ENCODE measurements around the gene RAMP1. TPM values are rescaled to one million over a fixed set of nuclear protein-coding genes. Genes with fewer than 3 reads are reported as not detected.

RAMP1 gene
- total RNA-seq, 1 experiment from 2014 or later: not detected

GRCh38 chr2:237885931-237886684, 26.7 kb downstream of the RAMP1 start:
- in situ Hi-C loops (cut with HindIII; ENCODE audit: low pct_unique_long_range_greater_than_20kb, low sequenced_read_pairs): no loop called here
- DNase-seq (ENCODE audit: low read depth): no peak

DNA sequence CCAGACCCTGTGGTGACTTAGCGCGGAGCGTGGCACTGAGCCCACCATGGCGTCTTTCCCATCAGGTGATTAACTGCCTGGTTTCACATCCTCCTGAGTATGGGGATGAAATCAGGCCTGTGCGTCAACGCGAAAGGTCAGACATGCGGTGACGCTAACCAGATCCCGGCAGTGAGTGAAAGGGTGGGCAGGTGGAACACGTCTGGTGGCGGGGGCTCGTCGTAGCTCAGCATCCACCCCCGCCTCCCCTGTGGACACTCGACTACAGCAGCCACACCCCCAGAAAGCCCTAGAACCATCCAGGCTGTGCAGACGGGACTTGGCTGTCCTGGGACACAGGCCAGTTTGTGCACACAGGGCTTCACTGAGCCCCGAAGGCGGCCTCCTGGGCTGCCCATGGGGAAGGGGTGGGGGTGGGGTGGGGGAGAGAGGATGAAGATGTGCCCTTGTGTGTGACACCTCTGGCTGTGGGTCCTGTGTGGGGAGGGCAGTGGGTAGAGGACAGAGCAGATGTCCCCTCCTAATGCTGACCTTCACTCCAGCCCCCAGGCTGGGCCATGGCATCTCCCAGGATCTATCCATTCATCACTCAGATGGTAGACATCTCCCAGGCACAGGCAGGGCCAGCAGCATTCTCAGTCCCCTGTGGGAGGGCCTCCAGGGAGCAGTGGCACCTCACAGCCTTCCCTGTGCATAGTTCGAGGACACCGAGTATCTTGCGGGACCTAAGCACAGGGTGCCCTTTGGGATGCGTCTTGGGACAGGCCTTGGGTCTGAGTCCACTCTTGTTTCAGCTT, 27.5 kb downstream of the RAMP1 start:
- DNase-seq (ENCODE audit: low read depth): no peak
- in situ Hi-C loops (cut with HindIII; ENCODE audit: low pct_unique_long_range_greater_than_20kb, low sequenced_read_pairs): no loop called here

DNA sequence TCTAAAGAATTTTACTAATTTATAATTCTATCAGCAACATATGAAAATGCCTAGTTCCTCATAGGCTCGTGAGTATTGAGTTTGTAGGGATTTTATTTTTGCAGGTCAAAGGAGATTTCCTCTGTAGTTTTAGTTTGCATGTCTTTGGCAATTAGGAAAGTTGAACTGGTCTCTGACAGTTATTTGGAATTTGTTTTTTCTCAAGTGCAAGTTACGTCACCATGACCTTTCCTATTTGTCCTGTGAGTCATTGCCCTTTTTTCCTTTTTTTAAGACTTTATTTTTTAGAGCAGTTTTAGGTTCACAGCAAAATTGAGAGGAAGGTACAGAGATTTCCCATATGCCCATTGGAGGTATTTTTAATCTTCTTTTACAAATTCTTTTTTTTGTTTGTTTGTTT, 29.0 kb downstream of the RAMP1 start:
- no peak for DNase-seq (ENCODE audit: low read depth)
- in situ Hi-C loops (cut with HindIII; ENCODE audit: low pct_unique_long_range_greater_than_20kb, low sequenced_read_pairs): no loop called here

- in situ Hi-C loops (cut with HindIII; ENCODE audit: low pct_unique_long_range_greater_than_20kb, low sequenced_read_pairs): no loop called here
- no peak for DNase-seq (ENCODE audit: low read depth)
These were observed 29.6 kb downstream of the RAMP1 start for GRCh38 chr2:237889016-237889415.

DNA sequence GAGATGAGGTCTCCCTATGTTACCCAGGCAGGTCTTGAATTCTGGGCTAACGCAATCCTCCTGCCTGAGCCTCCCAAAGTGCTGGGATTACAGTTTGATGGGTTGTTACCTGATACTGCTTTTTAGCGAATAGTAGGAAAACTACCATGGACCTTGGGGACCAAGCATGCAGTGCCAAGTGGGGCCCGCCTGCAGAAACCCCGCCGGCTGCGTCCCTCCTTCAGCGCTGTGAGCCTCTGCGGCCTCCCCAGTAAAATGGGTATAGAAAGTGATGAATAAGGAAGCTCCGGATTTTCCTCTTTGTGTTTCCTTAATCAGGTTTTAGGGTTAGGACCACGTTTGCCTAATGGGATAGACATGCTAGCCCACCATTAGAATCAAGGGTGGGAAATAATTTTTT, 30.4 kb downstream of the RAMP1 start:
- in situ Hi-C loops (cut with HindIII; ENCODE audit: low pct_unique_long_range_greater_than_20kb, low sequenced_read_pairs): no loop called here
- DNase-seq (ENCODE audit: low read depth): no peak

DNA sequence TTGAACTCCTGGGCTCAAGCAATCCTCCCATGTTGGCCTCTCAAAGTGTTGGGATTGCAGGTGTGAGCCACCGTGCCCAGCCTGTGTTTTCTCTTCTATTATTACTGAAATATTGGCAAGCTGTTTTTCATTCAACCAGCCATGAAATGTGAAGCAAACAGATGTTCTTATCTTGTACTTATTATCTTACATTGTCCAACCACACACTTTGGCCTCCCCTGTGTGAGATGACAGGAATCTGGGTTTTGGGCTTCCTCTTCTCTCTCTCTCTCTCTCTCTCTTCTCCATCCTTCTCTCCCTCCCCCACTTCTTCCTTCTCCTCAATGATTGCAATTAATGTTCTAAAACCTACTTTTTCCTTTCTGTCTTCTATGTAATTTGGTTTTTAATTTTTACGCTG, 33.1 kb downstream of the RAMP1 start:
- in situ Hi-C loops (cut with HindIII; ENCODE audit: low pct_unique_long_range_greater_than_20kb, low sequenced_read_pairs): no loop called here
- DNase-seq (ENCODE audit: low read depth): no peak

- no peak for DNase-seq (ENCODE audit: low read depth)
- in situ Hi-C loops (cut with HindIII; ENCODE audit: low pct_unique_long_range_greater_than_20kb, low sequenced_read_pairs): no loop called here
These were observed 33.7 kb downstream of the RAMP1 start for GRCh38 chr2:237892984-237893595.

DNA sequence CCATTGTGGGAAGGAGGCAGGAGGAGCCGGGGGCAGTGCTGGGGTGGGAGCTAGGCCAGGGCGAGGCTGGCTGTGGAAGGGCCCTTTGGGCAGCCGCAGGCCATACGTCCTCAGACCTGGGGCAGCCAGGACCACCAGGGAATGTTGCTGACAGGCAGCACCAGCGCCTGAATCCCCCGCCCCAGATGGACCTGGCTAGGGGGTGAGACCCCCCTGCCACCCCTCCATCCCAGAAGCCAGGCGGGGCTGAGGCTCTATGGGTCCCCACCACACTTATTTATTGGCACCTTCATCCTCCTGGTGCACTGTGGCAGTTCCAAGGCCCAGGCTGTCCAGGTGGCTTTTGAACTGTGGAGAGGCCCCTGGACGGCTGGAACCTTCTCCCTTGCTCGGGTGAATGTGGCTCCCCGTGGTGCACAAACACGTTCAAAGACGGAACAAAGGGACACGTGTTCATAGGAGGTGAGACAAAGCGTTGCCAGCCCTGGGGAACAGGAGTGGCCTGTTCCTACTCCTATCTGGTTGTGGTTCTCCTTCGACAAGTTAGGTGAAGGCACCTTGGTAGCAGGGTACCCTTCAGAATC, 35.1 kb downstream of the RAMP1 start:
- no peak for DNase-seq (ENCODE audit: low read depth)
- in situ Hi-C loops (cut with HindIII; ENCODE audit: low pct_unique_long_range_greater_than_20kb, low sequenced_read_pairs): no loop called here

DNA sequence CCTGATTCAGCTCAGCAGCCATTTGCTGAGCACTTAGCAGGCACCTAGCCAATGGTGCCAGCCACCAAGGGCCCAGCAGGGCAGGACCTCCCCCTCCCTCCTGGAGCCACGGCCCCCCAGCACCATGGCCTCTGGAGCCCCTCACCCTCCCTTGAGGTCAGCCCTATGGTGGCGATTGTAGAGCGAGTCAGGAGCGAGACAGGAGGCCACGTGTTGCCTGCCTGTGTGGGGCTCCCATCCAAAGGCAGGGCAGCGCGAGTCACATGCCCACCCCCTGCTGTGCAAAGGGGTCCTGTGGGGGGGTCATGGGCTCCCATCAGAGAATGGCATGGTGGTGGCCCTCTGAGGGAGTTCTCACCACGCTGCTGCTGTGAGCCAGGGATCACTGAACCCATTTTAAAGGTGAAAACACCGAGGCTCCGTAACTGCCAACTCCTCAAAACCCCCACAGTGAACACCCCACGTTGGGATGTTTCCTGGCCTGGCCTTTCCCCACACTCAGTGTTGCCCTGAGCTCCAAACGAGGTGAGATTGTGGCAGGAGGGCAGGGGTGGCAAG, 35.6 kb downstream of the RAMP1 start:
- in situ Hi-C loops (cut with HindIII; ENCODE audit: low pct_unique_long_range_greater_than_20kb, low sequenced_read_pairs): no loop called here
- DNase-seq (ENCODE audit: low read depth): no peak

GRCh38 chr2:237895544-237896506, 36.4 kb downstream of the RAMP1 start:
- no peak for DNase-seq (ENCODE audit: low read depth)
- in situ Hi-C loops (cut with HindIII; ENCODE audit: low pct_unique_long_range_greater_than_20kb, low sequenced_read_pairs): no loop called here

- in situ Hi-C loops (cut with HindIII; ENCODE audit: low pct_unique_long_range_greater_than_20kb, low sequenced_read_pairs): no loop called here
These were observed 37.1 kb downstream of the RAMP1 start for GRCh38 chr2:237896507-237896892.

GRCh38 chr2:237896956-237897355, 37.5 kb downstream of the RAMP1 start:
- no peak for DNase-seq (ENCODE audit: low read depth)
- in situ Hi-C loops (cut with HindIII; ENCODE audit: low pct_unique_long_range_greater_than_20kb, low sequenced_read_pairs): no loop called here

More at GRCh38 chr2:237896507-237896892, 37.1 kb downstream of the RAMP1 start:
- DNase-seq (ENCODE audit: low read depth): no peak

DNA sequence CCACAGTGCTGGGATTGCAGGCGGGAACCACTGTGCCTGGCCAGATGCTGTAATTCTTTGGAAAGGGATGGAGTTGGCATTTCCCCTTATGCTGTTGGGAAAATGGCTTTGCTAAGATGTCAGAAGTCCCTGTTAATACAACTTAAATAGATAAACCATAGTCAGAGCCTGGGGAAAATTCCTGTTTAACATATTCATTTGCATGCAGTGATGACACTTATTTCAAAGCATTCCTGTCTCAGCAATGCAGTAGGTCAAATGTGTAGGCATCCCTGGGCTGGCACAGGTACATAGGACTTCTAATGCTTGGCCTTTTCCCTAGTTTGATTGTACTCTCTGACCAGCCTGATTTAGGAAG, 38.6 kb downstream of the RAMP1 start:
- DNase-seq (ENCODE audit: low read depth): no peak
- in situ Hi-C loops (cut with HindIII; ENCODE audit: low pct_unique_long_range_greater_than_20kb, low sequenced_read_pairs): no loop called here

- in situ Hi-C loops (cut with HindIII; ENCODE audit: low pct_unique_long_range_greater_than_20kb, low sequenced_read_pairs): no loop called here
These were observed 41.7 kb downstream of the RAMP1 start for GRCh38 chr2:237900891-237901831.

GRCh38 chr2:237901932-237902850, 42.8 kb downstream of the RAMP1 start:
- in situ Hi-C loops (cut with HindIII; ENCODE audit: low pct_unique_long_range_greater_than_20kb, low sequenced_read_pairs): no loop called here

More at GRCh38 chr2:237900891-237901831, 41.7 kb downstream of the RAMP1 start:
- no peak for DNase-seq (ENCODE audit: low read depth)

More at GRCh38 chr2:237901932-237902850, 42.8 kb downstream of the RAMP1 start:
- DNase-seq (ENCODE audit: low read depth): no peak

Measured in Caki2 (cell line).